Stimulated activated CD4-positive, alpha-beta T cell treated with anti-CD3 and anti-CD28 coated beads, Interleukin-2, amount 100 ng/mL, for 48 hours (primary cell): ENCODE measurements around the gene SLC45A3.

Experiments
- DNase-seq, 2 donors: peaks; one replicate each; pipeline ENCODE4 v3.0.0-alpha.2; 2020

The SLC45A3 gene

GRCh38 chr1:205700865-205701401 lies 20.6 kb upstream of the SLC45A3 start:
- DNase-seq = no peak

DNA sequence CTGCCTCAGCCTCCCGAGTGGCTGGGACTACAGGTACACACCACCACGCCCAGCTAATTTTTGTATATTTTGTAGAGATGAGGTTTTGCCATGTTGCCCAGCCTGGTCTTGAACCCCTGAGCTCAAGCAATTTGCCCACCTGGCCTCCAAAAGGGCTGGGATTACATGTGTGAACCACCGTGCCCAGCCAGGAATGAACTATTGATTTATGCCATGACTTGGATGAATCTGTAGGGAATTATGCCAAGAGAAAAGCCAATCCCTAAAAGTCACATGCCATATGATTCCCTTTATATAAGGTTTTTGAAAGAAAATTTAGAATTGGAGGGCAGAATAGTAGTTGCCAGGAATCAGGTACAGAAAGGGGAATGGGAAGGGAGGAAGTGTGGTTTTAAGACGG lies 19.1 kb upstream of the SLC45A3 start:
- DNase-seq = no peak

GRCh38 chr1:205698921-205699320 lies 18.6 kb upstream of the SLC45A3 start:
- no peak for DNase-seq

DNA sequence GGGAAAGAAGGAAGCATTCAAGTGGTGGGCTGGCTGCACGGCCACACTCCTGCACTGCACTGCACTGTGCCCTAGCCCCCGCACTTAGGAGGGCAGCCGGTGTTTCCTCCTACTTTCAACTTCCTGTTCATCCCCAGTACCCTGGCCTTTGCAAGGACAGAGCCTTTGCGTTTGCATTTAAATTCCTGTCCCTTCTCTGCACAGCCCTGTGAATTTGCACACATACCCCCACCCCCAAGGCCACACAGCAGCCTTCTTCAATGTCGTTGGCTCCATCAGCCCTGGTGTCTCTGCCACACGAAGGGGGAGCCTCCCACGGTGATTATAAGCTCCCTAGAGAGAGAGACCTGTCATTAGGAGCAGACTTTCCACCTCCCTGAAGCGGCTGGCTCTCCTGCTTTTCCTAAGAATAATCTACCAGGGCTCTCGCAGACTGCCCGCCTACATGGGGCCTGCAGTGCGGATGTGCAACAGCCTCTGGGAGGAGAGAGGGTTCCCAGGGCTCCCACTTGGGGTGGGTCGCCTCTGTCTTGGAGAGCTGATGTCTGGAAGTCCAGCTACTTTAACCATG lies 13.2 kb upstream of the SLC45A3 start:
- DNase-seq = no peak

- DNase-seq = no peak
These were observed 12.1 kb upstream of the SLC45A3 start for GRCh38 chr1:205692423-205692822.

- DNase-seq = no peak
These were observed 9.9 kb upstream of the SLC45A3 start for GRCh38 chr1:205690122-205690756.

DNA sequence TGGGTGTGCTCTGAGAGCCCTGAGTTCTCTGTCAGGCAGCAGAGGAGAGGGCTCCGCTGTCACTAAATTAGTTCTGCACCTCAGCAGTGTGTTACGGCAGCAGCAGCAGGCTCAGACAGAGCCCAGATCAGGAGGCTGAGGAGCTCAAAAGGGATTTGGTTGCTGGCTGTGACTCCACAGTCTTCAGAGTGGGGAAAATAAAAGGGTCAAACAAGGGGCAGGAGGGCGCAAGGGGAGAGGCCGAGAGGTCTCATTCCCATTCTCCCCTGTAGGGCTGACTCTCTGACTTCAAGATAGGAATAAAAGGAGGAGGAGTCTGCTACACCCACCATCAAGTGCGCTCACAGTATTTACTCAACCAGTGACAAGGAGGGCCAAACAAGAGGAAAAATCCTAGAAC lies 9.2 kb upstream of the SLC45A3 start:
- no peak for DNase-seq

DNA sequence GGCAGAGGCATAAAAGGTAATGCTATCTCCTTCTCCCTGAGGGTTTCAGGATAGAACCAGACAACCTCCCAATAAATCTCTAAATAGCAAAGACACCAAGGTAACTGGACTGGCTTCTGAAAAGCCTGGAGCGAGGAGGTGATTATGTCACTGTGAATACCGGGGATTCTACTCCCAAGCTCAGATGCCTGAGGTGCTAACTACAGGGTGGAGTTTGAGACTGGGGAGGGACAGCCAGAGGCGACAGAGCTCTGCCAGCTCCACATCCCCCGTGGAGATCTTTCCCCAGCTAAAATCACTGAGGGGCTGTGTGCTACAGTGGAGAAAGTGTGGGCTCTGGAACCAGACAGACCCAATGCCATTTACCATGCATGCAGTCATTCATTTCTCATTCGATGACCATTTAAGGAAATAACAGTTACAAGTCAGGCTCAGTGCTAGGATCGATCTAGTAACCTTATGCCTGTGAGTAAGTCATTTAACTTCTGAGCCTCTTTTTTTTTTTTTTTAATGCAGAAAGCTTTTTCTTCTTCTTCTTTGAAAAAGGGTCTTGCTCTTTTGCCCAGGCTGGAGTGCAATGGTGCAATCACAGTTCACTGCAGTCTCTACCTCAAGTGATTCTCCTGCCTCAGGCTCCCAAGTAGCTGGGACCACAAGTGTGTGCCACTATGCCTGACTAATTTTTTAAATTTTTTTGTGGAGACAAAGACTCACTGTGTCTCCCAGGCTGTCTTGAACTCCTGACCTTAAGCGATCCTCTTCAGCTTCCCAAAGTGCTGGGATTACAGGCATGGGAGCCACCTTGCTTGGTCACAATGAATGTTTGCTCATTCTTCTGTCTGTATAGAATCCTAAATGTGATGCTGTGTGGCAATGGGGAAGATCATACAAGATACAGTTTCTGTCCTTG lies 8.1 kb upstream of the SLC45A3 start:
- no peak for DNase-seq

- DNase-seq = no peak
These were observed 6.9 kb upstream of the SLC45A3 start for GRCh38 chr1:205687242-205687641.

DNA sequence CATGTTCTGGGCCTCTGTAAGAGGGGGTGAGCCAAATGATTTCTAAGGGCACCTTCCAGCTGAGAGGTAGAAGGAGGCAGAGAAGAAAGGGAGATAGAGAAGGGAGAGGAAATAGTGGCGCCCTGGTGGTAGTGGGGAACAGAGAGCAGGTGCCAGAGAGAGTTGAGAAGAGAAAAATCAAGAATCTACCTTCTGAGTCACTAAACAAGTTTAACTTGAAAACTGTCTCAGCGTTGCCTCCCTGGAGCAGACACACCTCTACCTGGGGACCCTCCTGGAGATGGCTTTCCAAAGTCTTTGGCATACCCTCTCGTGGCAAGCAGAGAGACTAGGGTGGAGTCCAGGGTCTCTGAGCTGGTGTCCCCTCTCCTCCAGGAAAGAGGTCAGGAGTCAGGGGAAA lies 1.1 kb upstream of the SLC45A3 start:
- DNase-seq = no peak

DNA sequence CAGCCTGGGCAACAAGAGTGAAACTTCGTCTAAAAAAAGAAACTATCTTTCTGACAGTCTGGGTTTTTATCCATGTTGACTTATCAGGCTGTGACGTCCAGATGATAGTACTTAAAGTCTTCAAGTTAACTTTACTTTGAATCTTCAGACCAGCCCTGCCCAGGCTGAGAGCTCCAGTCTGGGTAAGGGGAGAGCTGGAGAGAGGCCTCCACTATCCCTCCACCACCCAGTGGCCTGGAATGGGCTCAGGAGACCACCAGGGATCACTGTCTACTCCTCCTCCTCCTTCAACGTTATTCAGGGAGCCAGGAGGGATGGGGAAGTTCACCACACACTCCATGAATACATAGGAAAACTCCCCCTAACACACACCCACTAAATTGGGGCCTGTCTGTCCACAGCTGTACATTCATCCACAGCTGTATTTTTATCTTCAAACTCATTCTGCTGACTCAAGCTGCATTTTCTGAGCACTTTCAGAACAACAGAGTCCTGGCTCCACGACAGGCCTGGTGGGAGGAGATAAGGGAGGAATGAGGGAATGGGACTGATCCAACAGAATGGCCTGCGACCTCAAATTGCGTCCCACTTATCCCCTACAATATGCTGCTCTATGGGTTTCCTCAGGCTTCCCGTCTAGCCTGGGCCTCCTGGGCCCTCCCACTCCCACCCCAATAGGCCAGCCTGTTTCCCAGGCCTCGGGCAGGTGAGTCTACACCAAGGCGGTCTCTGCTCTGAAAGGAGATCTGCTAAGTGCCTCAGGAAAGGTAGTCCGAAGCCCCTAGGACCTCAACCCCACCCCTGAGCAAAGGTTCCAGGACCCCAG lies 1.8 kb downstream of the SLC45A3 start:
- no peak for DNase-seq

DNA sequence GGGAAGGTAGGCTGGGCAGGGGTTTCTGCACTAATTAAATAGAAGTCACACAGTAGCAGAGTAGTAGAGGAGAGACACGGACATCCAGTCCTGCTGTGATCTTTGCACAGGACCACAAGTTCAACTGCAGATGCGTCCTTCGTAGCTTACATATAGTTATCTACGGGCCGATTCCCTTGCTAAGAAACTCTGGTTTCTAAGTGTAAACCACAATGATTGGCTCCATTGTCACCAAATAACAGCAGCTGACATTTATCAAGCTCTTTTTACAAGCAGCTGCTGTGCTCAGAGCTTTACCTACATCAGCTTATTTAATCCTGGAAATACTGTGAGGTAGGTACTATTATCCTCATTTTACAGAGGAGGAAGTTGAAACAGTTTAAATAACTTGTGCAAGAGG lies 3.1 kb downstream of the SLC45A3 start:
- no peak for DNase-seq

GRCh38 chr1:205676597-205676996 lies 3.7 kb downstream of the SLC45A3 start:
- DNase-seq = no peak

GRCh38 chr1:205676002-205676401 lies 4.3 kb downstream of the SLC45A3 start:
- no peak for DNase-seq

DNA sequence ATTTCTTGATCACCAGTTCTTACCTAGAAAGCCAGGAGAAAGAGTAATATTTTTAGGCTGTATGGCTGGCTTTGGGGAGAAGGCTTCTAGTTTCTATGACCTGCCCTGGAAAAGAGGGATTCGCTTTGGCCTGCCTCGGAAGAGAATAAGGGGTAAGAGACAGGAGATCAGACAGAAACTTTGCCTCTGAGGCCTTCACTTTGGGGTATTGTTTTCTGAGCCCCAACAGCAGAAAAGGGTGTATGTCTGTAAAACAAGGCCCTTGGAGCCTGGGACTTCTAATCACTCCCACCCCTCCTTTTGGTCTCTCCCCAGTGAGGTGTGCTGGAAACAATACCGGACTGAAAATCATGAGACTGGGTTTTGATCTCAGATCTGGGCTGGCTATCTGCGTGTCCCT lies 5.1 kb downstream of the SLC45A3 start:
- no peak for DNase-seq

DNA sequence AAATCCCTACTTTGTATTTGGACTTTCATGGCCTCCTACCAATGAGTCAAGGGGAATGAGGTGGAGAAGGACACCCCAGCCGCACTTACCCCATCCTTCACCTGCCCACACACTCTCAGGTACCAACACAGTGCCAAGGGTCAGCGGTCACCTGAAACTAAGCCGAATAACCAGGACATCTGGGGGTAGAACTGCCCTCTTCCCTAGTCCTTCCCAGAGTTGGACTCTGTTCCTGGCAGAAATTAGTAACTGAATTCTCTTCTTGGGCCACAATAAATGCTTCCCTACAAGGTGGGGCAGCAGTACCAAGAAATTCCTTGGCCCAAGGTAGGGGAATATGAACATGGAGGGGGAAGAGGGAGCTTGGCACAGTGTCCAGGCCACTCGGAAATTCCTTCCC lies 7.3 kb downstream of the SLC45A3 start:
- DNase-seq = no peak

DNA sequence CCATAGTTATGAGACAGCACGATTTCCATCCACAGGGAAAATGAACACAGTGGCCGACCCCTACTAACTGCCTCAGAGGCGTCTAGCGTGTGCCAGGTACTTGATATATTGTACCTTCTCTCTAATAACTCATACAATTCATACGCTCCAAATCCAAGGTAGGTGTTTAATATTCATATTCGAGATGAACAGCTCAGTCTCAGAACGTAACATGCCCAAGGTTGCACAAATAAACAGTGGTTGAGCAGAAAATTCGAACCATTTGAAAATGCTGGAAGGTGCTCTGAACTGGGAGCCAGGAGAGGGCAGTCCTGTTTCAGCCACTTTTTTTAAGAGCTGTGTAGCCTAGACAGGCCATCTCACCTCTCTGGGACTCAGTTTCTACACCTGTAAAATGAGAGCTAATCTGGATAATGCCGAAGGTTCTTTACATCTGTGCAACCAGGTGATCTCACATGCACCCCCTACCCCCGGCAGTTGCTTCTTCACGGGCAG lies 7.9 kb downstream of the SLC45A3 start:
- no peak for DNase-seq

- DNase-seq = no peak
These were observed 9.5 kb downstream of the SLC45A3 start for GRCh38 chr1:205670611-205671430.

GRCh38 chr1:205670150-205670446 lies 10.2 kb downstream of the SLC45A3 start:
- no peak for DNase-seq

DNA sequence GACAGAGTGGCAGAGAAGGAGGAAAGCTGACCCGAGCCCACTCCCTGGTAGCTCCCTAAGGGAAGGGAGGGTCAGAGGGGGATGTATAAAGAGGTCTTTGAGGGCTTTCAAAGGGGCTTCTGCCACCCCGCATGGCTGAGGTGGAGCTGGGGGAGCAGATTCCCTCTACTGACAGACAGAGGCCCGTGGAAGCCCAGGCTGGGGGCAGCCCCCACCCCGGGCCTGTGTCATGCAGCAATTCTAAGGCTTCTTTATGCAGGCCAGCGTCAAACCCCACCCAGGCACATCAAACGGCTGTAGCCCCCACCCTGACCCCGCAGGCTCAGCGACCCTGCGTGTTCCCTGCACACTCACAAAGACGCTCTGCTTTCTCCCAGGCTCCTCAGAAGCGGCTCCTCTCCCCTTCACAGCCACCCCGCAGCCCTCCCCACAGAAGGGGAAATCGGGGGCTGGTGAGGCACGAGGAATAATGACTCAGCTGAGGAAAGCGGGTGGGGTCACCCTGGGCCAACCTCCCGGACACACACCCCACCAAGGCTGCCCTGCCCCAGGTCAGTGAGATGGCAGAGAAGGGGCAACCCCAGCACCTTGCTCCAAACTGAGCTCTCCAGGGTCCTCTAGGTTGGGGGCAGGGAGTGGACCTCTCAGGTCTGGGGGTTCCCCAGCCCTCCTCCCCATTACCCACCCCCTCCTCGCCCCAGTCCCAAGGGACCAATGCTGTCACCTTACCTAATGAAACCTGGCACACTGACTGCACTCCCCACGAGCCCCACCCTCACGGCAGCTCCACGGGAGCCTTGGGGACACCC lies 10.8 kb downstream of the SLC45A3 start:
- DNase-seq = no peak

- no peak for DNase-seq
These were observed 11.4 kb downstream of the SLC45A3 start for GRCh38 chr1:205668951-205669340.
